ENCODE measurements around the gene CAMLG.

The CAMLG gene

GRCh38 chr5:134784241-134784920, 46.0 kb downstream of the CAMLG start:
- peak; percentile 8 for DNase-seq (ENCODE audit: low spot score)

GRCh38 chr5:134784946-134785620, 46.7 kb downstream of the CAMLG start:
- peak; percentile 40 for DNase-seq (ENCODE audit: low spot score)

DNA sequence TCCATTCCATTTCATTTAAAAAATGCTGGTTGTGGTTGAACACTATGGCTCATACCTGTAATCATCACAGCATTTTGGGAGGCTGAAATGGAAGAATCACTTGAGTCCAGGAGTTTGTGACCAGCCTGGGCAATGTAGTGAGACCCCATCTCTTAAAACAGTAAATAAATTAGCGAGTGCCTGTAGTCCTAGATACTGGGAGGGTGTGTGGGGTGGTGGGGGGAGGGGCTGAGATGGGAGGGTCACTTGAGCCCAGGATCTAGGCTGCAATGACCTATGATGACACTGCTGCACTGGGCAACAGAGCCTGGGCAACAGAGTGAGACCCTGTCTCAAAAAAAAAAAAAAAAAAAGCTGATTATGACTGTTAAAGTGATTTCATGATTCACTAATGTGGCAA, 49.3 kb downstream of the CAMLG start:
- no peak for DNase-seq (ENCODE audit: low spot score)

GRCh38 chr5:134791580-134791979, 53.2 kb downstream of the CAMLG start:
- no peak for DNase-seq (ENCODE audit: low spot score)

DNA sequence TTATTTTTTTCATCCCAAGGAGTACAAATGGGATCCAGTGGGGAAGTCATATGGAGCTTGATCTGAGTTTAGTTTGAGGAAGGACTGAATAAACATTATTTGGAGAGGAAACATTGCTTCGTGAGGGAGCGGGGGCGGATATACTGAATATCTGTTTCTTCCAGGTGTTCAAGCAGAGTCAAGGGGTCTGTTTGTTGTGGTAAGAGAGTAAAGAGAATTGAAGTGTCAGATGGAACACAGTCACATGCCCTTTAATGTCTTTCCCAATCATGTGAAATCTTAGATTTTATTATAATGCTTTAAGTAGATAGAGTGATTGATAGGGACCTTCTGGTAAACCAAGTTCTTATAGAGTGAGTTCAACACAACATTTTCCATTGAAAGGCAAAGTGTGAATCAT, 53.9 kb downstream of the CAMLG start:
- no peak for DNase-seq (ENCODE audit: low spot score)

DNA sequence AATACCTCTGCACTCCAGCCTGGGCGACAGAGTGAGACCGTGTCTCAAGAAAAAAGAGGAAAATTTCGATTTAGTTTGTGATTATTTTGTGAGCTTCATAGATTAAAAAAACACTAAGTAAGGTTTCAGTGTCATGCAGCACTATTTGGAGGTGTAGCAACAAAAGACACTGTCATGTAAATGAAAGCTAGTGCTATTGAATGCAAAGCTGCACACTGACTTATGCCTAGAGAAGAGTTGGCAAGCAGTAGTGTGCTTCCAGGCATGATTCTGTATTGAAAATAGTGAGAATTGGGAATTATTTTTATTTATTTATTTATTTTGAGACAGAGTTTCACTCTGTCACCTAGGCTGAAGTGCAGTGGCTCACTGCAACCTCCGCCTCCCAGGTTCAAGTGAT, 54.8 kb downstream of the CAMLG start:
- DNase-seq (ENCODE audit: low spot score), result no peak

GRCh38 chr5:134794082-134794481, 55.7 kb downstream of the CAMLG start:
- no peak for DNase-seq (ENCODE audit: low spot score)

GRCh38 chr5:134794819-134795218, 56.5 kb downstream of the CAMLG start:
- DNase-seq (ENCODE audit: low spot score), result no peak

GRCh38 chr5:134798468-134798867, 60.1 kb downstream of the CAMLG start:
- no peak for DNase-seq (ENCODE audit: low spot score)

Data from AG20443 (cell line).